Fibroblast of lung (primary cell): Measurements from ENCODE around the gene TRAF2.

Source experiments
- EZH2 ChIP-seq: IDR thresholded peaks from 2 replicates; pipeline ENCODE4 v1.5.1; 2012; ENCODE audit warnings: low read length, control low read depth, mild to moderate bottlenecking; ENCODE audit errors: missing control alignments
- TF ChIP-seq, protein P1 (sequence below), 2 donors: IDR thresholded peaks in 1 of 2; conservative IDR thresholded peaks in 1 of 2; 1 replicate in 1 of 2; 2 replicates in 1 of 2; pipeline ENCODE4 v1.5.1; 2011 to 2012; ENCODE audit warnings: low read length in 2 of 2, control low read depth in 1 of 2, inconsistent platforms in 1 of 2, low read depth in 1 of 2, mild to moderate bottlenecking in 1 of 2

DNA sequence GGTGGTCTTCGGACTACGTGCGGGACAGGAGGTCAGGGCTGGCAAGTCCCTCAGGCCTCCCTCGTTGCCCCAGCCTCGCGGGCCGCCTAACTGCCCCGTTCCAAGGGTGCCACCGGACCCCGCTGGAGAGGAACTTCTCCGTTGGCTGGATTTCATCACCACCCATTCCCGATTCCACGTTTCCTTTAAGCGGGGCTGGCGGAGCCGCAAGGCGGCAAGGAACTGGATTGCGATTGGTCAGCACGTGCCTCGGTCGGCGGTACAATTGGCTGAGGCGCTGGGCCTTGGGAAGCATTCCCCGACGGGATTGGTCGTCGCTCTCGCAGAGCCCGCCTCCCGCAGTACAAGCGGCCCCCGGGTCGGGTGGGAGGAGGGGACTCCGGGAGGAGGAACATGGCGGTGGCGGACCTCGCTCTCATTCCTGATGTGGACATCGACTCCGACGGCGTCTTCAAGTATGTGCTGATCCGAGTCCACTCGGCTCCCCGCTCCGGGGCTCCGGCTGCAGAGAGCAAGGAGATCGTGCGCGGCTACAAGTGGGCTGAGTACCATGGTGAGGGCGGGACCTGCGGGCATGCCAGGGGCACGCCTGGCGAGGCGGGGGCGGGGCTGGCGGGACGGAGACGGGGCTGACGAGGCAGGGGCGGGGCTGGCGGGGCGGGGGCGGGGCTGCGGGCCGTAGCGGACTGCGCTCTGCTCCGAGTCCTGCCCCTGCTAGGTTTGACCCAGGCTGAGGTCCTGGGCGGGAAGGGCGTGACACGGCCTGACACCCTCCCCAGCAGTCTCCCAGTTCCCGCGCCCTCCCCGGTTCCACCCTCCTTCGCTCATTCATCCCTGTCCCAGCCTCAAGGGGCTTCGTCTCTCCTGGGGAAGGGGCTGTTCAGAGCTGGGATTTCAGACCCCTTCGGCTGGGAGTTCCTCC, 37.0 kb upstream of the TRAF2 start, which contains the start of gene PHPT1:
- TF ChIP-seq, protein P1, sequence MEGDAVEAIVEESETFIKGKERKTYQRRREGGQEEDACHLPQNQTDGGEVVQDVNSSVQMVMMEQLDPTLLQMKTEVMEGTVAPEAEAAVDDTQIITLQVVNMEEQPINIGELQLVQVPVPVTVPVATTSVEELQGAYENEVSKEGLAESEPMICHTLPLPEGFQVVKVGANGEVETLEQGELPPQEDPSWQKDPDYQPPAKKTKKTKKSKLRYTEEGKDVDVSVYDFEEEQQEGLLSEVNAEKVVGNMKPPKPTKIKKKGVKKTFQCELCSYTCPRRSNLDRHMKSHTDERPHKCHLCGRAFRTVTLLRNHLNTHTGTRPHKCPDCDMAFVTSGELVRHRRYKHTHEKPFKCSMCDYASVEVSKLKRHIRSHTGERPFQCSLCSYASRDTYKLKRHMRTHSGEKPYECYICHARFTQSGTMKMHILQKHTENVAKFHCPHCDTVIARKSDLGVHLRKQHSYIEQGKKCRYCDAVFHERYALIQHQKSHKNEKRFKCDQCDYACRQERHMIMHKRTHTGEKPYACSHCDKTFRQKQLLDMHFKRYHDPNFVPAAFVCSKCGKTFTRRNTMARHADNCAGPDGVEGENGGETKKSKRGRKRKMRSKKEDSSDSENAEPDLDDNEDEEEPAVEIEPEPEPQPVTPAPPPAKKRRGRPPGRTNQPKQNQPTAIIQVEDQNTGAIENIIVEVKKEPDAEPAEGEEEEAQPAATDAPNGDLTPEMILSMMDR (conservative IDR thresholded peaks at IDR 0.05 in 1 of 2, IDR thresholded peaks at IDR 0.05 in 1 of 2; ENCODE audit: low read depth in 1 of 2, low read length in 2 of 2) = no peak
- no peak for TF ChIP-seq EZH2
